OCI-LY7 (cell line): ENCODE measurements around the gene ARL5B. TPM values are rescaled to one million over a fixed set of nuclear protein-coding genes. Genes with fewer than 3 reads are reported as not detected.

Source experiments
- BruUV-seq: library from RNA; stranded (reverse); fragments of 400-500 nt; replicated peaks from 2 replicates; lab custom pipeline; 2021; lab: Mats Ljungman, UMichigan
- CTCF ChIA-PET: fragments of 300-600 bp; sonication (Branson Sonifier 250); formaldehyde crosslinking; loops from one replicate; lab custom pipeline; 2022; ENCODE audit warnings: antibody characterized with exemption; ENCODE audit not compliant: unreplicated experiment; lab: Charles Lee
- POLR2A ChIA-PET: fragments of 300-600 bp; sonication (Branson Sonifier 250); formaldehyde crosslinking; loops from one replicate; lab custom pipeline; 2022; ENCODE audit warnings: antibody characterized with exemption; lab: Charles Lee
- DNase-seq: peaks from one replicate; pipeline ENCODE4 v3.0.0-alpha.2; 2015; ENCODE audit warnings: low spot score
- H2AFZ ChIP-seq: fragments of 200-600 bp; sonication (generic), shearing (Covaris generic); 2 replicates; pipeline ENCODE4 v1.6.1; 2014; ENCODE audit warnings: mild to moderate bottlenecking, antibody characterized with exemption, low read length, moderate library complexity
- H3K27ac ChIP-seq: fragments of 200-600 bp; sonication (generic); 2 replicates; pipeline ENCODE4 v1.5.1; 2014; ENCODE audit warnings: mixed run types, low read depth, mild to moderate bottlenecking, moderate library complexity, low read length, inconsistent platforms; ENCODE audit not compliant: poor library complexity, severe bottlenecking
- H3K36me3 ChIP-seq: fragments of 200-600 bp; sonication (generic); 2 replicates; pipeline ENCODE4 v1.6.1; 2014; ENCODE audit warnings: mild to moderate bottlenecking, antibody characterized with exemption, low read length, moderate library complexity, mixed read lengths; ENCODE audit not compliant: insufficient read depth
- H3K4me1 ChIP-seq: fragments of 200-600 bp; sonication (generic); 2 replicates; pipeline ENCODE4 v1.5.1; 2014; ENCODE audit warnings: mild to moderate bottlenecking, low read length; ENCODE audit not compliant: insufficient read depth, poor library complexity, severe bottlenecking
- H3K4me2 ChIP-seq: fragments of 200-600 bp; sonication (generic); 2 replicates; pipeline ENCODE4 v1.6.1; 2014; ENCODE audit warnings: mild to moderate bottlenecking, low read length
- H3K4me3 ChIP-seq: fragments of 200-600 bp; sonication (generic); 2 replicates; pipeline ENCODE4 v1.5.1; 2014; ENCODE audit warnings: mild to moderate bottlenecking, low read depth, low read length; ENCODE audit not compliant: poor library complexity, severe bottlenecking
- H3K79me2 ChIP-seq: fragments of 200-600 bp; sonication (generic); 2 replicates; pipeline ENCODE4 v1.6.1; 2016; ENCODE audit warnings: low read depth, mild to moderate bottlenecking, low read length, moderate library complexity, mixed read lengths; ENCODE audit not compliant: insufficient read depth
- H3K9me2 ChIP-seq: fragments of 200-600 bp; sonication (generic); 2 replicates; pipeline ENCODE4 v1.6.1; 2016; ENCODE audit warnings: mild to moderate bottlenecking, low read length, mixed read lengths; ENCODE audit not compliant: insufficient read depth
- H3K9me3 ChIP-seq: fragments of 200-600 bp; sonication (generic); 2 replicates; pipeline ENCODE4 v1.6.1; 2014; ENCODE audit warnings: mild to moderate bottlenecking, mixed run types, low read length, mixed read lengths
- H4K20me1 ChIP-seq: fragments of 200-600 bp; sonication (generic); 2 replicates; pipeline ENCODE4 v1.6.1; 2014; ENCODE audit warnings: mild to moderate bottlenecking, antibody characterized with exemption, low read length, moderate library complexity, mixed read lengths; ENCODE audit not compliant: insufficient read depth
- CTCF ChIP-seq: fragments of 200-600 bp; sonication (generic); conservative IDR thresholded peaks from 2 replicates; pipeline ENCODE4 v1.5.1; 2014; ENCODE audit warnings: mild to moderate bottlenecking, antibody characterized with exemption, low read length, moderate library complexity, mixed read lengths
- EZH2phosphoT487 ChIP-seq: fragments of 200-600 bp; sonication (generic); IDR thresholded peaks from 2 replicates; pipeline ENCODE4 v1.6.1; 2018; ENCODE audit warnings: low read depth, borderline replicate concordance, mild to moderate bottlenecking, mixed run types, antibody characterized with exemption, low read length, moderate library complexity, mixed read lengths
- intact Hi-C: fragments of 100-400 bp; cut with micrococcal nuclease; formaldehyde crosslinking; loops from one replicate; pipeline ENCODE4 v1.10.0; 2022; ENCODE audit not compliant: unreplicated experiment
- total RNA-seq, 2 experiments: library from RNA; depleted of rRNA in 1 of 2; stranded (reverse); fragments of >200 nt in 1 of 2; shearing (Covaris generic) in 1 of 2; gene quantifications; 2 replicates each; pipeline ENCODE4 v1.2.3, GENCODE V29; 2014 to 2022

The ARL5B gene
- total RNA-seq, 2 experiments from 2014 or later = 11.5 to 17.5 TPM

GRCh38 chr10:18647945-18648344, 11.3 kb upstream of the ARL5B start:
- H4K20me1 ChIP-seq = peaks cover 5% of the 10 kb centered on the region; the same call in 1 of the 2 replicates
- H3K9me3 ChIP-seq = no peaks in the 10 kb centered on the region
- BruUV-seq = no TSS peak
- H3K9me2 ChIP-seq = no peaks in the 10 kb centered on the region
- peaks cover 36% of the 10 kb centered on the region for H3K36me3 ChIP-seq
- H3K79me2 ChIP-seq = peaks cover 62% of the 10 kb centered on the region
- ChIA-PET POLR2A (interaction anchor here (0.7 to 2.4 kb wide), 8 partner anchors 9 to 1041 kb away, joined by 3 to 42 read pairs (median 8); partner anchors contain the start of gene ARL5B), CTCF (interaction anchor here (1.9 kb wide), 1 partner anchor 11 kb away, joined by 13 read pairs; the partner anchor contains the start of gene ARL5B)
- TF ChIP-seq CTCF (no peak), EZH2phosphoT487 (no peak)
- peaks cover 17% of the 10 kb centered on the region for H3K4me1 ChIP-seq
- intact Hi-C loops = no loop called here
- H3K27ac ChIP-seq = peak overlapping the region; percentile 80
- H2AFZ ChIP-seq = no peak overlapping the region
- H3K4me2 ChIP-seq = peak overlapping the region; percentile 100
- peak overlapping the region; percentile 86 for H3K4me3 ChIP-seq
- DNase-seq = no peak

- H2AFZ ChIP-seq = peak overlapping the region; percentile 73
- intact Hi-C loops = no loop called here
- H3K27ac ChIP-seq = peak overlapping the region; percentile 80
- DNase-seq = peak; percentile 47
- POLR2A ChIA-PET = interaction anchor here (0.8 to 2.4 kb wide), 9 partner anchors 9 to 31 kb away, joined by 3 to 42 read pairs (median 4); partner anchors contain the start of gene ARL5B
- peak overlapping the region; percentile 100 for H3K4me2 ChIP-seq
- H3K9me3 ChIP-seq = no peaks in the 10 kb centered on the region
- H3K79me2 ChIP-seq = peaks cover 56% of the 10 kb centered on the region
- peak overlapping the region; percentile 86 for H3K4me3 ChIP-seq
- TF ChIP-seq EZH2phosphoT487 (no peak), CTCF (no peak)
- H3K4me1 ChIP-seq = peaks cover 17% of the 10 kb centered on the region
- no peaks in the 10 kb centered on the region for H3K9me2 ChIP-seq
- H4K20me1 ChIP-seq = peaks cover 5% of the 10 kb centered on the region; the same call in 1 of the 2 replicates
- H3K36me3 ChIP-seq = peaks cover 32% of the 10 kb centered on the region
- CTCF ChIA-PET = interaction anchor here (1.9 kb wide), 1 partner anchor 10 kb away, joined by 13 read pairs; the partner anchor contains the start of gene ARL5B
- BruUV-seq = no TSS peak
Measured at GRCh38 chr10:18649364-18649959, 9.8 kb upstream of the ARL5B start.
